Epithelial cell of prostate (primary cell): ENCODE data around the gene GALE.
"Not testable (repeated sequence)": the region's sequence is repeated elsewhere in the genome, so short reads cannot be mapped to it uniquely, and the experiment has no call there.

Source experiments
- DNase-seq: peaks from one replicate; pipeline ENCODE4 v3.0.0-alpha.2; 2011; ENCODE audit warnings: low read depth, low spot score
- H3K27ac ChIP-seq: fragments of 450-650 bp; 2 replicates; pipeline ENCODE4 v1.5.1; 2017; ENCODE audit warnings: mild to moderate bottlenecking

The GALE gene

GRCh38 chr1:23793861-23794731 is 6.5 kb downstream of the GALE start:
- no peak for DNase-seq
- H3K27ac ChIP-seq = no peak overlapping the region

- no peak overlapping the region for H3K27ac ChIP-seq
- DNase-seq = no peak
These were observed 7.4 kb downstream of the GALE start for GRCh38 chr1:23793018-23793781.

GRCh38 chr1:23792151-23792945 is 8.2 kb downstream of the GALE start:
- DNase-seq = no peak
- peak overlapping the region; percentile 87 for H3K27ac ChIP-seq

- no peak for DNase-seq
These were observed 9.0 kb downstream of the GALE start for GRCh38 chr1:23791516-23792047.

GRCh38 chr1:23790696-23791515 is 9.6 kb downstream of the GALE start, which contains the start of gene LYPLA2:
Gene LYPLA2 (plus strand): TSS chr1:23791145. CDS start chr1:23792683, 1,538 bp downstream.
- DNase-seq = no peak
- peak within 1 kb of the TSS; percentile 87 for H3K27ac ChIP-seq

More at GRCh38 chr1:23791516-23792047, 9.0 kb downstream of the GALE start:
- H3K27ac ChIP-seq = peak overlapping the region; percentile 87

GRCh38 chr1:23788695-23789094 is 11.9 kb downstream of the GALE start:
- H3K27ac ChIP-seq = peak overlapping the region; percentile 87
- no peak for DNase-seq

- no peak overlapping the region for H3K27ac ChIP-seq
- DNase-seq = no peak
These were observed 12.9 kb downstream of the GALE start for GRCh38 chr1:23787701-23788100.

- no peak overlapping the region for H3K27ac ChIP-seq
- DNase-seq = no peak
These were observed 15.7 kb downstream of the GALE start for GRCh38 chr1:23784846-23785245.

- DNase-seq, H3K27ac ChIP-seq: not testable (repeated sequence)
These were observed 17.4 kb downstream of the GALE start for GRCh38 chr1:23783141-23783540.

GRCh38 chr1:23779826-23780371 is 20.7 kb downstream of the GALE start:
- no peak for DNase-seq
- peak overlapping the region; percentile 73 for H3K27ac ChIP-seq

- H3K27ac ChIP-seq = peak within 1 kb of the TSS; percentile 73
- DNase-seq = peak; percentile 40
These were observed 22.4 kb downstream of the GALE start, which contains the start of gene PITHD1 for GRCh38 chr1:23777979-23778814. Gene PITHD1 (plus strand): TSS chr1:23778418. CDS start chr1:23778516, 98 bp downstream.

GRCh38 chr1:23776217-23776616 is 24.3 kb downstream of the GALE start:
- no peak for DNase-seq
- H3K27ac ChIP-seq = no peak overlapping the region

- H3K27ac ChIP-seq = no peak overlapping the region
- DNase-seq = no peak
These were observed 26.2 kb downstream of the GALE start for GRCh38 chr1:23774174-23774880.

GRCh38 chr1:23772854-23773242 is 27.7 kb downstream of the GALE start:
- no peak overlapping the region for H3K27ac ChIP-seq
- DNase-seq = no peak

- no peak for DNase-seq
- no peak overlapping the region for H3K27ac ChIP-seq
These were observed 28.3 kb downstream of the GALE start for GRCh38 chr1:23772049-23772853.

- H3K27ac ChIP-seq = no peak overlapping the region
- no peak for DNase-seq
These were observed 31.8 kb downstream of the GALE start for GRCh38 chr1:23768733-23769132.
